ENCODE data around the gene AKAP12.
"Not testable (repeated sequence)": the region's sequence is repeated elsewhere in the genome, so short reads cannot be mapped to it uniquely, and the experiment has no call there.

AKAP12 gene

GRCh38 chr6:151350442-151351145, 110.8 kb downstream of the AKAP12 start:
- DNase-seq: no peak

DNA sequence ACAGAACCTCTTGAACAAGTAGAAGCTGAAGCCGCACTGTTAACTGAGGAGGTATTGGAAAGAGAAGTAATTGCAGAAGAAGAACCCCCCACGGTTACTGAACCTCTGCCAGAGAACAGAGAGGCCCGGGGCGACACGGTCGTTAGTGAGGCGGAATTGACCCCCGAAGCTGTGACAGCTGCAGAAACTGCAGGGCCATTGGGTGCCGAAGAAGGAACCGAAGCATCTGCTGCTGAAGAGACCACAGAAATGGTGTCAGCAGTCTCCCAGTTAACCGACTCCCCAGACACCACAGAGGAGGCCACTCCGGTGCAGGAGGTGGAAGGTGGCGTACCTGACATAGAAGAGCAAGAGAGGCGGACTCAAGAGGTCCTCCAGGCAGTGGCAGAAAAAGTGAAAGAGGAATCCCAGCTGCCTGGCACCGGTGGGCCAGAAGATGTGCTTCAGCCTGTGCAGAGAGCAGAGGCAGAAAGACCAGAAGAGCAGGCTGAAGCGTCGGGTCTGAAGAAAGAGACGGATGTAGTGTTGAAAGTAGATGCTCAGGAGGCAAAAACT, 111.5 kb downstream of the AKAP12 start:
- no peak for DNase-seq

- DNase-seq: no peak
Observed at GRCh38 chr6:151351731-151352130, 112.0 kb downstream of the AKAP12 start.

DNA sequence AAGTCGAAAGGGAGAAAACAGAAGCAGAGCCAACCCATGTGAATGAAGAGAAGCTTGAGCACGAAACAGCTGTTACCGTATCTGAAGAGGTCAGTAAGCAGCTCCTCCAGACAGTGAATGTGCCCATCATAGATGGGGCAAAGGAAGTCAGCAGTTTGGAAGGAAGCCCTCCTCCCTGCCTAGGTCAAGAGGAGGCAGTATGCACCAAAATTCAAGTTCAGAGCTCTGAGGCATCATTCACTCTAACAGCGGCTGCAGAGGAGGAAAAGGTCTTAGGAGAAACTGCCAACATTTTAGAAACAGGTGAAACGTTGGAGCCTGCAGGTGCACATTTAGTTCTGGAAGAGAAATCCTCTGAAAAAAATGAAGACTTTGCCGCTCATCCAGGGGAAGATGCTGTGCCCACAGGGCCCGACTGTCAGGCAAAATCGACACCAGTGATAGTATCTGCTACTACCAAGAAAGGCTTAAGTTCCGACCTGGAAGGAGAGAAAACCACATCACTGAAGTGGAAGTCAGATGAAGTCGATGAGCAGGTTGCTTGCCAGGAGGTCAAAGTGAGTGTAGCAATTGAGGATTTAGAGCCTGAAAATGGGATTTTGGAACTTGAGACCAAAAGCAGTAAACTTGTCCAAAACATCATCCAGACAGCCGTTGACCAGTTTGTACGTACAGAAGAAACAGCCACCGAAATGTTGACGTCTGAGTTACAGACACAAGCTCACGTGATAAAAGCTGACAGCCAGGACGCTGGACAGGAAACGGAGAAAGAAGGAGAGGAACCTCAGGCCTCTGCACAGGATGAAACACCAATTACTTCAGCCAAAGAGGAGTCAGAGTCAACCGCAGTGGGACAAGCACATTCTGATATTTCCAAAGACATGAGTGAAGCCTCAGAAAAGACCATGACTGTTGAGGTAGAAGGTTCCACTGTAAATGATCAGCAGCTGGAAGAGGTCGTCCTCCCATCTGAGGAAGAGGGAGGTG, 112.9 kb downstream of the AKAP12 start:
- DNase-seq: no peak

DNA sequence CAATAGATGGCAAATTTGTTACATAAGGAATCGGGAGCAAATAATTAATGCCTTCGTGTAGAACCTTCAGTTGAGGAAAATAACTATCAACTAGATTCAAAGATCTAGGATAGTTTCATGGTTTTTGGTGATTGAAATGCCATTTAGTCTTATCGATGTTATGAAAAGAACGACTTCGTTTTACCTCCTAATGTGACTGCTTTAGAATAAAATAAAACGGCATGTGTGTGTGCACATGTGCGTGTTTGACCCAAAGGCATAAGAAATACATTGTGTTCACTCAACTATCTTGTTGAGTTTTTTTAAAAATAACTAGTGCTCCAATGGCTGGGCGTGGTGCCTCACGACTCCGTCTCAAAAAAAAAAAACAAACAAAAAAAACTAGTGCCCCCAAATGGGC, 114.0 kb downstream of the AKAP12 start:
- no peak for DNase-seq

DNA sequence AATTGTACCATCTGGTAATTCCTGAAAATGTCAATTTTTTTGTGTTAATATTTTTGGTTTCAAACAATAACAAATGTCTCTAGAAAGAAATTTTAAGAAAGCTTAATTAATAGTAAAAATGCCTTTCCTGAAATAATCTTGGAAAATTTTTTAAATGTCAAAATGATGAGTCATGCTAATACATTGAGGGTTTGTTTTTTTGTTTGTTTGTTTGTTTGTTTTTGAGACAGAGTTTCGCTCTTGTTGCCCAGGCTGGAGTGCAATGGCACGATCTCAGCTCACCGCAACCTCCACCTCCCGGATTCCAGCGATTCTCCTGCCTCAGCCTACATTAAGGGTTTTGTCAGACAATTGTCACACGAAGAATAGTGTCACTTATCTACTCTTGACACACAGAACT, 117.2 kb downstream of the AKAP12 start:
- not testable (repeated sequence) for DNase-seq

GRCh38 chr6:151357758-151358436, 118.1 kb downstream of the AKAP12 start:
- no peak for DNase-seq

GRCh38 chr6:151358475-151358874, 118.7 kb downstream of the AKAP12 start:
- no peak for DNase-seq

DNA sequence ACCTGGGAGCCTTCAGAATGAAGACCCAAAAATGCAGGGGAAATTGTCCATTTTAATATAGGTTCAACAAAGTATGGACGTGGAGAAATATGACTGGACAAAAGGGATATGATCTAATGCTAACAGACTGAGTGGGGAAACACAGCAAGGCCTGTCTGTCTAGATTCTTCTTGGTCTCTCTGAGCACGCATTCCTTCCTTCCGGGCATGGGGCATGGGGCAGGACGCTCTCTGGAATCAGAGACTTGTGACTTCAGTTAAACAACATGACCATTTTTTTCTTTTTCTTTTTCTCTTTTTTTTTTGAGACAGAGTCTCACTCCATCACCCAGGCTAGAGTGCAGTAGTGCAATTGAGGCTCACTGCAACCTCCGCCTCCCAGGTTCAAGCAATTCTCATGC, 119.7 kb downstream of the AKAP12 start:
- no peak for DNase-seq

- no peak for DNase-seq
Observed at GRCh38 chr6:151365233-151365632, 125.5 kb downstream of the AKAP12 start.

DNA sequence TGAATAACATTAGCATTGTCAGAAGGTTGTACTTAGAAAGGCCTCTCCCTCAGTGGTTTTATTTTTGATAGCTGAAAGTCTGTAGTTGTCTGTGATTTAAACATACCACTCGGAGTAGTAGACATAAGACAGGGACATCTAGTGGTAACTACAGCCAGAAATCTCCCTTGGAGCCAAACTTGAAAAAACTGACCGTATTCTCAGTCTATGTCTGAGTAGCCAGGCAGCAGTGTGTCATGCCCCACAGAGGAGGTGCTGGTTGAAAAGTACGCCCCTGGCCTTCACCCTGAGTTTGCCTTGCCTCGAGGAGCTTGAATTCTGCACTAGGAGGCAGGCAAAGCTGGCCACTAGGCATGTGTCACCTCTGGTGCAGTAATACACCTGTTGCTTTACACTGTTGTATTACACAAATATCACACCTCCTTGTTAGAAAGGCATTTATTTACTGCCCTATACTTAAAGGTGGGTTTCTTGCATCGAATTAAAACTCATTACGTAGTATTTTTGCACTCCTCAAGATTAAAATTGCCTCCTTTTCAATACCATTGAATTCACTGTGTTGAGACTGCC, 130.8 kb downstream of the AKAP12 start:
- no peak for DNase-seq

DNA sequence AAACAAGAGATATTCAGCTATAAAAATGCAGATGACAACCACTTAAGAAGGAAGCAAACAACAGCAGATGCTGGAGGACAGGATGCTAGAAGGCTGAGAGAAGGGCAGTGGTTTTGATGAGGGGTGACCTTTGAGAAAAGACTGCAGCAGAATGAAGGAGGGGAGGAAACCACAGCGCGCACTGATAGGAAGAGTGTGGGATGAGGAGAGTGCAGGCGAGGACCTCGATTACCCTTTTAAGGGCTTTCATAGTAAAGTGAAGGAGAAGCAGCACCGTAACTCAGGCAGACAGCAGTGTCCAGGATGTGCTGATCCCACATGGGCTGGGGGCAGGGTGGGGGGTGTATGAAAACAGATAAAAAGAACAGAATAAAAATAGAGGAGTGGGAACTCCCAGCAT, 132.4 kb downstream of the AKAP12 start:
- peak in 1 of 2 experiments; percentile 23 for DNase-seq

DNA sequence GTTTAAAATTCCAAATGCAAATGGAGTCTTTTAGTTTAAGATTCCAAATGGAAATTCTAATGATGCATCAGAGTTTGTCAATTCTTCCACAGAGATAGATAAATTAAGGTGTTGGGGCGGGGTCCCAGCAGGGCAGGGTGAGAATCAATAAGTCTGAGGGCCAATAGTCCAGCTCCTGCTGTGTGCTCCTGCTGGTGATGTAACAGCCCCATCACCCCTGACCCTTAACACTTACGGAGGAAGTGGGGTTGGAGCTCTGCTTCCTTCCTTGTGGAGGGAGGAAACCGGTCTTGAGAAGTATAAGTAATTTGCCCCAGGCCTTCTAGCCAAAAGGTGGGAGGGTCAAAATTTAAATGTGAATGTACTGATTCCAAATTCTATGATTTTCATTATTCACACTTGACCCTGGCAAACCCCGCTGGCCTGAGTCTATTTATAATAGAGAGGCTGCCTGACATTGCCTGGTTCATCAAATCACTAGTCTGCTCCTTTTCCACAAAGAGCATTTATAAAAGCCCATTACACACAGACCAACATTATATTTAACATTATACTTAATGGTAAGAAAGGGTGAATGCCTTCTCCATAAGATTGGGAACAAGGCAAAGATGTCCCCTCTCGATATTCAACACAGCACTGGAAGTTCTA, 134.4 kb downstream of the AKAP12 start:
- peak in 1 of 2 experiments; percentile 12 for DNase-seq

DNA sequence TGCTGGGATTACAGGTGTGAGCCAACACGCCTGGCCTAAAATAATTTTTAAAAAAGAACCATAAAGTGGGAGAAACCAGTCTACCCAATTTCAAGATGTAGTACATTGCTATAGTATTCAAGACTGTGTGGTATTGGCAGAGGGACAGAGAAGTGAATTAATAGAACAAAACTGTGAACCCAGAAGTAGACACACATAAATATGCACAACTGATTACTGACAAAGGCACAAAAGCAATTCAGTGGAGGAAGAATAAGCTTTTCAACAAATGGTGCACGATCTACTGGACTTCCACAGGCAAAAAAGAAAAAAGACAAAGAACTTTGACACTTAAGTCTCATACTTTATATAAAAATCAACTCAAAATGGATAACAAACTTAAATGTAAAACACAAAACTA, 136.1 kb downstream of the AKAP12 start:
- DNase-seq: no peak

- DNase-seq: no peak
Observed at GRCh38 chr6:151376440-151376839, 136.7 kb downstream of the AKAP12 start.

DNA sequence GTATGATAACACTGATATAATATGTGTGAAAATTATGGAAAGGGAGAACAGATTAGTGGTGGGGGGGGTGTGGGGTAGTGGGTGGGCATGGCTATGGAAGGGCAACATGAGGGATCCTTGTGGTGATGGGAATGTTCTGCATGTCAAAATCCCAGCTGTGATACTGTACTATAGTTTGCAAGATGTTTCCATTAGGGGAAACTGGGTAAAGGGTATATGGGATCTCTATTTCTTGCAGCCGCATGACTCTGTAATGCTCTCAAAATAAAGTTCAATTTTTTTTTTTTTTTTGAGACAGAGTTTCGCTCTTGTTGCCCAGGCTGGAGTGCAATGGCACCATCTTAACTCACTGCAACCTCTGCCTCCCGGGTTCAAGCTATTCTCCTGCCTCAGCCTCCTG, 137.3 kb downstream of the AKAP12 start:
- DNase-seq: no peak

- DNase-seq: peak; percentile 21 to 30
Observed at GRCh38 chr6:151379933-151380847, 140.4 kb downstream of the AKAP12 start.

DNA sequence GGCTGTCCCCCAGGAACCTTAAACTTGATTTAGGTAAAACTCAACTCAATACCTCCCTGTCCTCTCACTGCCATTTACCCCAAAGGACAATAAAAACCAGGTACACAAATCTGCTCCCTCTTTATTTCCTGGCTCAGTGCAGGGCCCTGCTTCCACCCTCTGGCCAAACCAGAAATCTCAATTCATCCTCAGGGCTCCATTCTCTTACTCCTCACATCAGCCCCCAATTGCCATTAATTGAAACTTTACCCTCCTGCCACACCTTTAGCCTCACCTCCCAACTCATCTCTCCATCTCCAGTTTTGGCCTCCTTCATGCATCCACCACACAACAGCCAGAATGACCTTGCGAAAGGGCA, 141.1 kb downstream of the AKAP12 start:
- DNase-seq: no peak

DNA sequence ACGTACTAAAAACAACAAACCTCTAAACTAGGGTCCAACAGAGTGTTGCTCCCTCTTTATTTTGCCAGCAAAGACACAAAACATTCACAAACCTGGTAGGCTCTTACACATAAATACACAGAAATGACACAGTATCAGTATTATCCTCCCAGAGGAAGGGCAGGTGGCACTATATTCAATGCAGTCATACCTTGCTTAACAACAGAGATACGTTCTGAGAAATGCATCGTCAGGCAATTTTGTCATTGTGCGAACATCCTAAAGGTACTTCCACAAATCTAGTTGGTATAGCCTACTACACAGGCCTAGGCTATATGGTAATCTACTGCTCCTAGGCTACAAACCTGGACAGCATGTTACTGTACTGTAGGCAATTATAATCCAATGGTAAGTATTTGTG, 142.0 kb downstream of the AKAP12 start:
- DNase-seq: no peak

DNA sequence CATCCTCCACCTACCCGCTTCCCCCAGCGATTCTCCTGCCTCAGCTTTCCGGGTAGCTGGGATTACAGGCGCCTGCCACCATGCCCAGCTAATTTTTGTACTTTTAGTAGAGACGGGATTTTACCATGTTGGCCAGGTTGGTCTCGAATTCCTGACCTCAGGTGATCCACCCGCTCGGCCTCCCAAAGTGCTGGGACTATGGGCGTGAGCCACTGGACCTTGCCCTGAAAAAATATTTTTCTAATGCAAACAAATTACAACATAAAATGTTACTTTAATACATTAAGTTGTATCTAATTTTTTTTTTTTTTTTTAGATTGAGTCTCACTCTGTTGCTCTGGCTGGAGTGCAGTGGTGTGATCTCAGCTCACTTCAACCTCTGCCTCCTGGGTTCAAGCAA, 142.9 kb downstream of the AKAP12 start:
- DNase-seq: not testable (repeated sequence)

DNA sequence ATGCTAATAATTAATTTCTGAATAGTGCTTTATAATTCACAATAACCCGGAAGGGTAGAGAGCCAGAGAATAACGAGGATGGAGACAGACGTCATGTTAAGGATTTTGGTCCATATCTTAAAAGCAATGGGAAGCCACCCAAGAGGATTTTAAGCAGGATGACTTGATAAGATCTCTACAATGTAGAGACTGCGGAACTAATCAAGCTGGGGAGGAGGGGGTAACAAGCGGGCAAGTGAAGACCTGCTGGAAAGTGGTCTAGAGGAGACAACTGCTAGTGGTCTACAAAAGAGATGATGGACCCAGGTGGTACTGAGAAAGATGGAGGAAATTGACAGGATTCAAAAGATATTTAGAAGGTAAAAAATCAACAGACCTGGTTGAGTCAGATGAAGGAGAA, 144.4 kb downstream of the AKAP12 start:
- DNase-seq: no peak

Measured in activated CD4-positive, alpha-beta T cell treated with anti-CD3 and anti-CD28 coated beads, Interleukin-2, amount 50 U/mL, for 48 hours (primary cell).